H1 (cell line): Measurements from ENCODE around the gene RASAL2.

Experiments used
- BRCA1 ChIP-seq: IDR thresholded peaks from 2 replicates; pipeline ENCODE4 v1.6.1; 2012; ENCODE audit warnings: low read depth, low read length, improper control_type of control experiment
- CHD2 ChIP-seq: IDR thresholded peaks from 2 replicates; pipeline ENCODE4 v1.6.1; 2012; ENCODE audit warnings: low read length, improper control_type of control experiment
- CTCF ChIP-seq, 3 experiments: IDR thresholded peaks; 1 replicate in 2 of 3; 2 replicates in 1 of 3; pipeline versions ENCODE4 v1.5.1 to v1.6.1; 2011; ENCODE audit warnings: low read length in 3 of 3, mild to moderate bottlenecking in 3 of 3, inconsistent platforms in 2 of 3, low read depth in 1 of 3, moderate library complexity in 1 of 3; ENCODE audit not compliant: insufficient read depth in 1 of 3; ENCODE audit errors: control extremely low read depth in 1 of 3
- EP300 ChIP-seq, 2 experiments: IDR thresholded peaks; 1 replicate in 1 of 2; 2 replicates in 1 of 2; pipeline ENCODE4 v1.6.1; 2011 to 2012; ENCODE audit warnings: low read depth in 2 of 2, low read length in 2 of 2, mild to moderate bottlenecking in 2 of 2, borderline replicate concordance in 1 of 2, inconsistent platforms in 1 of 2, moderate library complexity in 1 of 2
- EZH2 ChIP-seq: fragments of 200-600 bp; sonication (generic); IDR thresholded peaks from 2 replicates; pipeline ENCODE4 v1.7.1; 2012; ENCODE audit warnings: low read depth, mild to moderate bottlenecking, moderate library complexity, low read length, inconsistent platforms; ENCODE audit not compliant: severe bottlenecking
- MAX ChIP-seq: IDR thresholded peaks from 2 replicates; pipeline ENCODE4 v1.6.1; 2012; ENCODE audit warnings: inconsistent platforms
- POLR2A ChIP-seq, 2 experiments: IDR thresholded peaks; 1 replicate in 1 of 2; 2 replicates in 1 of 2; pipeline ENCODE4 v1.6.1; 2011; ENCODE audit warnings: low read depth in 2 of 2, low read length in 2 of 2, mild to moderate bottlenecking in 2 of 2; ENCODE audit errors: control extremely low read depth in 1 of 2
- POLR2AphosphoS5 ChIP-seq: IDR thresholded peaks from 2 replicates; pipeline ENCODE4 v1.6.1; 2011; ENCODE audit warnings: low read depth, low read length
- SIRT6 ChIP-seq: IDR thresholded peaks from one replicate; pipeline ENCODE4 v1.7.1; 2012; ENCODE audit warnings: low read length, inconsistent platforms
- SP1 ChIP-seq: IDR thresholded peaks from 2 replicates; pipeline ENCODE4 v1.6.1; 2011; ENCODE audit warnings: low read depth, low read length
- SRF ChIP-seq: IDR thresholded peaks from 2 replicates; pipeline ENCODE4 v1.6.1; 2011; ENCODE audit warnings: mild to moderate bottlenecking, low read depth, low read length, moderate library complexity
- USF2 ChIP-seq: IDR thresholded peaks from 2 replicates; pipeline ENCODE4 v1.6.1; 2011; ENCODE audit warnings: low read length, improper control_type of control experiment
- YY1 ChIP-seq: IDR thresholded peaks from 2 replicates; pipeline ENCODE4 v1.6.1; 2011; ENCODE audit warnings: low read depth, mild to moderate bottlenecking, low read length

- TF ChIP-seq EP300 (IDR thresholded peaks at IDR 0.05; ENCODE audit: borderline replicate concordance in 1 of 2, low read depth in 2 of 2, low read length in 2 of 2) (no peak), CHD2 (no peak), CTCF (IDR thresholded peaks at IDR 0.05; ENCODE audit: control extremely low read depth in 1 of 3, insufficient read depth in 1 of 3, low read depth in 1 of 3, low read length in 3 of 3) (no peak), MAX (no peak), SP1 (no peak), POLR2AphosphoS5 (no peak), YY1 (no peak), USF2 (no peak), SIRT6 (no peak), SRF (no peak), BRCA1 (no peak), POLR2A (IDR thresholded peaks at IDR 0.05; ENCODE audit: control extremely low read depth in 1 of 2, low read depth in 2 of 2, low read length in 2 of 2) (no peak), EZH2 (no peak)
Measured at GRCh38 chr1:178165196-178165595, 71.3 kb downstream of the RASAL2 start.
